ENCODE data around the gene WASHC3.

The WASHC3 gene

DNA sequence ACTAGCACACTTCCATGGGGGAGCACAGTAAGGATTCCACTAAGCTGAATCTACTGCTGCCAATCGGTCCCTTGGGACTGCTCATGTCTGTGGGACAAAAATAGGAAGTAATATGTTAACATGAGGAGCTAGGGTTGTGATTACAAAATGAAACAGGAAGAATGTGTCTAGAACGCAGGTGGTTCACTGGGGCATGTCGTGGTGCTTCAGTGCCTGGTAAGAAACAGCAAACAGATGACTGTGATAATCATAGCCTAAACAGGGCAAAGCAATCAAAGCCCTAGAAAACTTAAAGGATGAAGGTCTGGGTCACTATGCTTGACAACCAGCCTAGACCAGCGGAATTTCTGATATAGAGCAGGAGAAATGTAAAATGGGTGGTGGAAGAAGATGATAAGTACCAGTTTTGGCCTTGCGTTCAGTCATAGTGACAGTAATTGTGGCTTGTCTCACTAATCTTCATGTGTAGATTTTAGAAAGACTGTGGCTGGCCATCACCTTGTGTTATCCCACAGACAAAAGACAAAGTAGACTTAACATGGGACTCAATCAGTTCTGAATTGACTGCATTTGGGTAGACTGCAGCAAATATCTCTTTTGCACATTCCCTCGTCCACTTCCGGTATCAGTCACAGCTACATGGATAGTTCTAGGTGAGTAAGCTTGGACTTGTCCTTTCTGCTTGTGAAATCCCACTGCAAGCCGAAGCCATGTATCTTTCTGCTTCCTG lies 51.4 kb downstream of the WASHC3 start:
- Histone ChIP-seq H3K27ac (ENCODE audit: low read depth, low read length) (no peak overlapping the region), H3K4me1 (ENCODE audit: insufficient read depth, low read length) (no peaks in the 10 kb centered on the region), H3K4me3 (ENCODE audit: low read length) (no peak overlapping the region), H3K27me3 (ENCODE audit: insufficient read depth, low read length) (no peaks in the 10 kb centered on the region), H3K9ac (ENCODE audit: low read depth, low read length) (no peak overlapping the region), H3K36me3 (ENCODE audit: insufficient read depth, low read length) (no peaks in the 10 kb centered on the region), H3K9me3 (ENCODE audit: insufficient read depth, low read depth, low read length) (no peaks in the 10 kb centered on the region)
- WGBS = 93% methylated on average over 8 of the region's 8 CpGs

GRCh38 chr12:102009796-102010195 lies 52.0 kb downstream of the WASHC3 start:
- no peaks in the 10 kb centered on the region for H3K27me3 ChIP-seq (ENCODE audit: insufficient read depth, low read length)
- no peaks in the 10 kb centered on the region for H3K4me1 ChIP-seq (ENCODE audit: insufficient read depth, low read length)
- H3K36me3 ChIP-seq (ENCODE audit: insufficient read depth, low read length) = no peaks in the 10 kb centered on the region
- H3K27ac ChIP-seq (ENCODE audit: low read depth, low read length) = no peak overlapping the region
- H3K9ac ChIP-seq (ENCODE audit: low read depth, low read length) = no peak overlapping the region
- H3K9me3 ChIP-seq (ENCODE audit: insufficient read depth, low read depth, low read length) = no peaks in the 10 kb centered on the region
- WGBS = 86% methylated on average over 3 of the region's 3 CpGs
- H3K4me3 ChIP-seq (ENCODE audit: low read length) = no peak overlapping the region

DNA sequence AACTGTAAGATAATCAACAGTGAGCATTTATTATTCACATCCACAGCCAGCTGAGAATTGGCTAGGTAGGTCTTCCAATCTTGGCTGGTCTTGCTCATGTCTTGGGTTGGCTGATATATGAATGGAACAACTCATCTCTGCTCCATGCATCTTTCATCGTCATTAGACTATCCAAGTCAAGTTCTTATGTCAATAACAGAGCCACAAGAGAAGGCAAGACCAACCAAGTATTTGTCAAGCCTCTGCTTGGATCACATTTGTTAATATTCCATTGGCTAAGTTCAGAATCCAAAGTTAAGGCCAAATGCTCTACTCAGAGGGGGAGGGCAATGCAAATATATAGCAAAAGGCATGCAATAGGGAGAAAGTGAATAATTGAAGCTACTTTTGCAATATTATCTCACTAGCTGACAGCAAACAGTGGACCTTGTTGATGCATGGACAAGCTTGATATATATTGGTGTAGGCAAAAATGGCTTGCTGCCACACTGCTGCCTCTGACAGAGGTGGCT lies 53.1 kb downstream of the WASHC3 start:
- Histone ChIP-seq H3K4me1 (ENCODE audit: insufficient read depth, low read length) (no peaks in the 10 kb centered on the region), H3K9me3 (ENCODE audit: insufficient read depth, low read depth, low read length) (no peaks in the 10 kb centered on the region), H3K27me3 (ENCODE audit: insufficient read depth, low read length) (no peaks in the 10 kb centered on the region), H3K4me3 (ENCODE audit: low read length) (no peak overlapping the region), H3K27ac (ENCODE audit: low read depth, low read length) (no peak overlapping the region), H3K9ac (ENCODE audit: low read depth, low read length) (no peak overlapping the region), H3K36me3 (ENCODE audit: insufficient read depth, low read length) (no peaks in the 10 kb centered on the region)
- WGBS = 96% methylated on average over 1 of the region's 1 CpG

- Histone ChIP-seq H3K4me3 (ENCODE audit: low read length) (no peak overlapping the region), H3K9me3 (ENCODE audit: insufficient read depth, low read depth, low read length) (no peaks in the 10 kb centered on the region), H3K9ac (ENCODE audit: low read depth, low read length) (no peak overlapping the region), H3K27ac (ENCODE audit: low read depth, low read length) (no peak overlapping the region), H3K36me3 (ENCODE audit: insufficient read depth, low read length) (no peaks in the 10 kb centered on the region), H3K27me3 (ENCODE audit: insufficient read depth, low read length) (no peaks in the 10 kb centered on the region), H3K4me1 (ENCODE audit: insufficient read depth, low read length) (no peaks in the 10 kb centered on the region)
- 87% methylated on average over 5 of the region's 5 CpGs for WGBS
These were observed 56.5 kb downstream of the WASHC3 start for GRCh38 chr12:102005256-102005655.

DNA sequence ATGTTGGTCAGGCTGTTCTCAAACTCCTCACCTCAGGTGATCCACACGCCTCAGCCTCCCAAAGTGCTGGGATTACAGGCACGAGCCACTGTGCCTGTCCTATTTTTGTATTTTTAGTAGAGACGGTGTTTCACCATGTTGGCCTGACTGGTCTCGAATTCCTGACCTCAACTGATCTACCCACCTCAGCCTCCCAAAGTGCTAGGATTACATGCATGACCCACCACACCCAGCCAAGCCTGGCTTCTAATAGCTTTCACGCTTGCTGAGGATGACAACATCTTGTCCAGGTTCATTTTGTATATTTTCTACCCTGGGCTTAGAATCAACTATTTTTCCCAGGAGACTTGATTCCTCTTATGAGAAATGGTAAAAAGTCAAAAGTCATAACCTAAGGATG lies 64.7 kb downstream of the WASHC3 start:
- H3K4me1 ChIP-seq (ENCODE audit: insufficient read depth, low read length) = no peaks in the 10 kb centered on the region
- 91% methylated on average over 5 of the region's 5 CpGs for WGBS

DNA sequence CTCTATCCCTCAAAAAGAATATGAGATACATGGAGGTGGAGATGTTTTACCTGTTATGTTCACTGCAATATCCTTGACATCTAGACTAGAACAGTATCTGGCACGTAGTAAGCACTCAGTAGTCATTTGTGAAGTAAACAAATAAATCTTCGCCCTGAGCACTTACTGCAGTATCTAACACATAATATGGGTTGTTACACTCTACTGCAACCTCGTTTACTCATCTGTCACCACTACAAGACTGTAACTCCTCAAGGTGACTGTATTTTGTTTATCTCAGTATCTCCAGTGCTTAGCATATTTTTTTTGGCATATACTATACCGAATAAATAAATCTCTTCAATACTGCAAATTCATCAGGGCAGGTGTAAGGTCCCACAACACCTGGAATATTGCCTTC lies 66.1 kb downstream of the WASHC3 start:
- WGBS = 93% methylated on average over 4 of the region's 4 CpGs
- no peaks in the 10 kb centered on the region for H3K36me3 ChIP-seq (ENCODE audit: insufficient read depth, low read length)
- no peaks in the 10 kb centered on the region for H3K9me3 ChIP-seq (ENCODE audit: insufficient read depth, low read depth, low read length)
- no peak overlapping the region for H3K9ac ChIP-seq (ENCODE audit: low read depth, low read length)
- H3K4me1 ChIP-seq (ENCODE audit: insufficient read depth, low read length) = no peaks in the 10 kb centered on the region
- H3K4me3 ChIP-seq (ENCODE audit: low read length) = no peak overlapping the region
- H3K27me3 ChIP-seq (ENCODE audit: insufficient read depth, low read length) = no peaks in the 10 kb centered on the region
- no peak overlapping the region for H3K27ac ChIP-seq (ENCODE audit: low read depth, low read length)

More for the DNA sequence above, 64.7 kb downstream of the WASHC3 start:
- no peaks in the 10 kb centered on the region for H3K27me3 ChIP-seq (ENCODE audit: insufficient read depth, low read length)
- H3K9ac ChIP-seq (ENCODE audit: low read depth, low read length) = no peak overlapping the region
- H3K27ac ChIP-seq (ENCODE audit: low read depth, low read length) = no peak overlapping the region
- H3K36me3 ChIP-seq (ENCODE audit: insufficient read depth, low read length) = no peaks in the 10 kb centered on the region
- H3K4me3 ChIP-seq (ENCODE audit: low read length) = no peak overlapping the region
- no peaks in the 10 kb centered on the region for H3K9me3 ChIP-seq (ENCODE audit: insufficient read depth, low read depth, low read length)

- Histone ChIP-seq H3K27me3 (ENCODE audit: insufficient read depth, low read length) (no peaks in the 10 kb centered on the region), H3K4me1 (ENCODE audit: insufficient read depth, low read length) (no peaks in the 10 kb centered on the region), H3K9ac (ENCODE audit: low read depth, low read length) (no peak overlapping the region), H3K9me3 (ENCODE audit: insufficient read depth, low read depth, low read length) (no peaks in the 10 kb centered on the region), H3K4me3 (ENCODE audit: low read length) (no peak overlapping the region), H3K36me3 (ENCODE audit: insufficient read depth, low read length) (no peaks in the 10 kb centered on the region), H3K27ac (ENCODE audit: low read depth, low read length) (no peak overlapping the region)
- WGBS = 85% methylated on average over 2 of the region's 2 CpGs
These were observed 69.7 kb downstream of the WASHC3 start for GRCh38 chr12:101992091-101992490.

- no peak overlapping the region for H3K27ac ChIP-seq (ENCODE audit: low read depth, low read length)
- no peaks in the 10 kb centered on the region for H3K9me3 ChIP-seq (ENCODE audit: insufficient read depth, low read depth, low read length)
- H3K27me3 ChIP-seq (ENCODE audit: insufficient read depth, low read length) = no peaks in the 10 kb centered on the region
- H3K9ac ChIP-seq (ENCODE audit: low read depth, low read length) = no peak overlapping the region
- no peaks in the 10 kb centered on the region for H3K36me3 ChIP-seq (ENCODE audit: insufficient read depth, low read length)
- no peaks in the 10 kb centered on the region for H3K4me1 ChIP-seq (ENCODE audit: insufficient read depth, low read length)
- H3K4me3 ChIP-seq (ENCODE audit: low read length) = no peak overlapping the region
- 94% methylated on average over 5 of the region's 5 CpGs for WGBS
These were observed 79.5 kb downstream of the WASHC3 start for GRCh38 chr12:101982307-101982706.

- Histone ChIP-seq H3K36me3 (ENCODE audit: insufficient read depth, low read length) (no peaks in the 10 kb centered on the region), H3K4me1 (ENCODE audit: insufficient read depth, low read length) (no peaks in the 10 kb centered on the region), H3K4me3 (ENCODE audit: low read length) (no peak overlapping the region), H3K9me3 (ENCODE audit: insufficient read depth, low read depth, low read length) (no peaks in the 10 kb centered on the region), H3K9ac (ENCODE audit: low read depth, low read length) (no peak overlapping the region), H3K27me3 (ENCODE audit: insufficient read depth, low read length) (no peaks in the 10 kb centered on the region), H3K27ac (ENCODE audit: low read depth, low read length) (no peak overlapping the region)
- 63% methylated on average over 2 of the region's 2 CpGs for WGBS
These were observed 79.9 kb downstream of the WASHC3 start for GRCh38 chr12:101981868-101982267.

DNA sequence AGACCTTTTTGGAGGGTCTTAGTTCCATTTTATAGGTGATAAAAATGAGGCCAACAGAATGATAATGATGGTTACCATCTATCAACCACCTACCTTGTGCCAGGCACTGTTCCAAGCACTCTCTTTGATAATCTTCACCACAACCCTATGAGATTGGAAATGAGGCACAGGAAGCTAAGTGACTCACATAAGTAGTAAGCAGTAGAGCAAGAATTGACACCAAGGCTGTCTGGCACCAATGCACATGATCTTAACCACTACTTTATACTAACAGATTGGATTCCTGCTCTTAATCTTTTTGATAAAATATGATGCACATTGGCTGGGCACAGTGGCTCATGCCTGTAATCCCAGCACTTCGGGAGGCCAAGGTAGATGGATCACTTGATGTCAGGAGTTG lies 93.0 kb downstream of the WASHC3 start:
- 94% methylated on average over 1 of the region's 1 CpG for WGBS
- H3K4me1 ChIP-seq (ENCODE audit: insufficient read depth, low read length) = no peaks in the 10 kb centered on the region
- no peak overlapping the region for H3K27ac ChIP-seq (ENCODE audit: low read depth, low read length)
- no peaks in the 10 kb centered on the region for H3K9me3 ChIP-seq (ENCODE audit: insufficient read depth, low read depth, low read length)
- no peak overlapping the region for H3K9ac ChIP-seq (ENCODE audit: low read depth, low read length)
- no peaks in the 10 kb centered on the region for H3K36me3 ChIP-seq (ENCODE audit: insufficient read depth, low read length)
- no peaks in the 10 kb centered on the region for H3K27me3 ChIP-seq (ENCODE audit: insufficient read depth, low read length)
- no peak overlapping the region for H3K4me3 ChIP-seq (ENCODE audit: low read length)

- no peaks in the 10 kb centered on the region for H3K4me1 ChIP-seq (ENCODE audit: insufficient read depth, low read length)
- no peak overlapping the region for H3K27ac ChIP-seq (ENCODE audit: low read depth, low read length)
- WGBS = 97% methylated on average over 3 of the region's 4 CpGs
- H3K9me3 ChIP-seq (ENCODE audit: insufficient read depth, low read depth, low read length) = no peaks in the 10 kb centered on the region
- H3K36me3 ChIP-seq (ENCODE audit: insufficient read depth, low read length) = no peaks in the 10 kb centered on the region
- H3K9ac ChIP-seq (ENCODE audit: low read depth, low read length) = no peak overlapping the region
- no peaks in the 10 kb centered on the region for H3K27me3 ChIP-seq (ENCODE audit: insufficient read depth, low read length)
- H3K4me3 ChIP-seq (ENCODE audit: low read length) = no peak overlapping the region
These were observed 94.3 kb downstream of the WASHC3 start for GRCh38 chr12:101967506-101967905.

DNA sequence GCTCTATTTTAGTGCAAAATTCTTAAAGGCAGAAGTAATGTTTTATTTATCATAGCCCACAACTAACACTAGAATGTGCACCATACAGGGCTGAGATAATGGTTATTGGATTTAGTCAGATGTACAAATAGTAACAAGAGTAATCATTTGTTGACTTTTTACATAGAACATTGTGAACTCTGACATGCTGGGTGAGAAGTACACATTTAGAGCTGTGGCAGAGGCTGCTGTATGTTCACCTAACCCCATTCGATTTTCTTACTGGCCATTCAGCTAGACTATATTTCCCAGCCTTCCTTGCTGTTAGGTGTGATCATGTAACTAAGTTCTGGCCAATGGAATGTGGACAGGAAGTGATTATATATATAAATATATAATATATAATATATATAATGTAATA lies 95.3 kb downstream of the WASHC3 start:
- WGBS = no CpG with 5 or more reads among the region's 1 CpG
- no peaks in the 10 kb centered on the region for H3K27me3 ChIP-seq (ENCODE audit: insufficient read depth, low read length)
- no peaks in the 10 kb centered on the region for H3K9me3 ChIP-seq (ENCODE audit: insufficient read depth, low read depth, low read length)
- H3K9ac ChIP-seq (ENCODE audit: low read depth, low read length) = no peak overlapping the region
- no peak overlapping the region for H3K27ac ChIP-seq (ENCODE audit: low read depth, low read length)
- H3K4me3 ChIP-seq (ENCODE audit: low read length) = no peak overlapping the region
- H3K36me3 ChIP-seq (ENCODE audit: insufficient read depth, low read length) = no peaks in the 10 kb centered on the region
- H3K4me1 ChIP-seq (ENCODE audit: insufficient read depth, low read length) = no peaks in the 10 kb centered on the region
